GM19043 (cell line): Measurements from ENCODE around the gene PSMC6.
"Not testable (repeated sequence)": the region's sequence is repeated elsewhere in the genome, so short reads cannot be mapped to it uniquely, and the experiment has no call there.

Experiments
- ATAC-seq: cut with Tn5 transposase; IDR thresholded peaks from one replicate; pipeline ENCODE4 v1.9.1; 2021; ENCODE audit warnings: low read depth; ENCODE audit not compliant: unreplicated experiment

PSMC6 gene

DNA sequence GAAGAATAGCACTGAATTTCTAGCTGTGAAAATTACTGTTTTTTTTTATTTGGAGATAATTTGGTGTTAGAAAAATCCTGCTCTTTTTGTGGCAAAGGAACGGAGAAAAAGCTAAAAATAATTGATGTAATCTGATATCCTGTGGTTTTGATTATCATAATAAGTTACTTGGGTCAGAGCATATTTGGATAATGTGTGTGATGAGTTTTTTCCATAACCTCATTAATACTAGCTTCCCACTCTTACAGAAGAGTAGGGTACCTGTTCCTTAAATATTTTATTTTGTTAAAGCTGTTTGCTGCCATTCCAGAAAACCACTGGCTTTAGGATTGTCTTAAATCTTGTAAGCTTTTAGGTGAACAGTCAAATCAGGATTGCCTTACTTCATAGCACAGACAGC is 4.7 kb downstream of the PSMC6 start:
- no peak for ATAC-seq

DNA sequence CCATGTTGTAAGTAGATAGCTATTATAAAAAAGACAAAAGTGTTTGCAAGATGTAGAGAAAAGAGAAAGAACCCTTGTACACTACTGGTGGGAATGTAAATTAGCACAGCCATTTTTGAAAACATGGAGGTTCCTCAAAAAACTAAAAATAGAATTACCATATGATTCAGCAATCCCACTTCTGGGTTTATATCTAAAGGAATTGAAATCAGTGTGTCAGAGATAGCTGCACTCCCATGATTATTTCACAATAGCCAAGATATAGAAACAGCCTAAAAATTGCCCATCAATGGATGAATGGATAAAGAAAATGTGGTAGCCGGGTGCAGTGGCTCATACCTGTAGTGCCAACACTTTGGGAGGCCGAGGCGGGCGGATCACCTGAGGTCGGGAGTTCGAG is 9.2 kb downstream of the PSMC6 start:
- no peak for ATAC-seq

DNA sequence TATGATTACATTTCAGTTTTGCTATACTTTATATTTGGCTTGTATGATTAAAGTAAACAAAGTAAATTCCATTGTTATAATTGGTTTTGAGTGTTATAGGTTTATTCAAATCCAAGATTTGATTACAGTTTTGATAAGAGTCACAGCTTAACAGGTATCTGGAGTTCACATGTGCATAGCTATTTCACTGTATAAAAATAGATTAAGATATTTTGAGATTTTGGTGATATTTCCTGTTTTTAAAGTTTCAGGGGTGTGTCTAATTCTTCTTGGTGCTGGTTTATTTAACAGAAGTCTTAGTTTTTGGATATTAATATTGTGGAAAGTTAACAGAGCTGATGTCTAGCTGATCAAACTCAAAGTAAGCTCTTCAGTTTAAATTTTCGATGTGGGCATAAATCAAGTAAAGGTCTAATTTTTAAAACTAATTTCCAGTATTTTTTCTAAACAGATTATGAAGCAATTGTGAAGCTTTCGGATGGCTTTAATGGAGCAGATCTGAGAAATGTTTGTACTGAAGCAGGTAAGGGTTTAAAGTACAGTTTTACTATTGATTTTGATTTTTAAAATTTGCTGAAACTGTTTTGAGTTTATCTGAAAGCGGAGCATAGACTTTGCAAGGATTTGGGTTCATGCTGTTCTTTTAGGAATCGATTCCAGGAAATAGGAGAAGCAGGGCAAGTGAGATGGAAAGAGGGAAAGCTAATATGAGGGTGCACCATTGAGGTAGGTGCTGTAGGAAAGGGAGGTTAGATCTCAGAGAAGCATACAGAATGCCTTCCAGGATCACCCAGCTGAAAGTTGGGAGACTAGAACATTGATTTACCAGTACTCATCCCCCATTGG is 16.7 kb downstream of the PSMC6 start:
- ATAC-seq = no peak

DNA sequence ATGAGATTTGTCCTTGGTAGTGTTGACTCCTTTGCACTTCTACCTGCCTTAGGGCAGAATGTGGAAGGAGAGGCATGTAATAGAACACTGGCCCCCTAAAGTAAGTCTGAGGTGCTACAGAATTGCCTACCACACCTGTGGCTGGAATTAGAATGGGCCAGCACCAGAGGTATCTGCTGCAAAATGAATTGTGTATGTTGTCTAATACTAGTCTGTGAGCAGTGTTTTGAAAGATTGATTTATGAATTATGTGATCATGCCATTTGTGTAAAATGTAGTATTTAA is 17.3 kb downstream of the PSMC6 start:
- no peak for ATAC-seq

DNA sequence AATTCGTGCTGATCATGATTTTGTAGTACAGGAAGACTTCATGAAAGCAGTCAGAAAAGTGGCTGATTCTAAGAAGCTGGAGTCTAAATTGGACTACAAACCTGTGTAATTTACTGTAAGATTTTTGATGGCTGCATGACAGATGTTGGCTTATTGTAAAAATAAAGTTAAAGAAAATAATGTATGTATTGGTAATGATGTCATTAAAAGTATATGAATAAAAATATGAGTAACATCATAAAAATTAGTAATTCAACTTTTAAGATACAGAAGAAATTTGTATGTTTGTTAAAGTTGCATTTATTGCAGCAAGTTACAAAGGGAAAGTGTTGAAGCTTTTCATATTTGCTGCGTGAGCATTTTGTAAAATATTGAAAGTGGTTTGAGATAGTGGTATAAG is 20.5 kb downstream of the PSMC6 start:
- not testable (repeated sequence) for ATAC-seq

DNA sequence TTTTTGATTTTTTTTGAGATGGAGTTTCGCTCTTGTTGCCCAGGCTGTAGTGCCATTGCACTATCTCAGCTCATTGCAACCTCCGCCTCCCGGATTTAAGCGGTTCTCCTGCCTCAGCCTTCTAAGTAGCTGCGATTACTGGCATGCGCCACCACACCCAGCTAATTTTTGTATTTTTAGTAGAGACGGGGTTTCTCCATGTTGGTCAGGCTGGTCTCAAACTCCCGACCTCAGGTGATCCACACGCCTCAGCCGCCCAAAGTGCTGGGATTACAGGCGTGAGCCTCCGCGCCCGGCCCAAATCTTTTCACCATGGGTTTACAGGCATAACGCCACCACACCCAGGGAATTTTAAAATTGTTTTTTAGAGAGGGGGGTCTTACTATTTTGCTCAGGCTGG is 22.0 kb downstream of the PSMC6 start:
- ATAC-seq = not testable (repeated sequence)

DNA sequence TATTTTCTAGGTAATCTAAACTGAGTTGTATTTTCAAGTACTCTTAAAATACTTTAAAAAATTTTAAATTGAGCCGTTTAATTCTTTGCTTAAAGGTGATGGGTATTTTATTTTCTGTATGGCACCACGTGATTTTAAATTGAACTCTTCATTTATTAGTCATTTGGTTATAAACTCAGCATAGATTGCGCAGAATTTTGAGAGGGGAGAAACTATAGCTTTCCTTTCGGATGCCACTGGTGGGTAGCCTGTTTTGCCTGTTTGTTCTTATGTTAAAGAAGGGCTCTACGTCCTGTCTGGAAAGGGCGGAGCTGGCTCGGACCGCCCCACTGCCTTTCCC is 22.6 kb downstream of the PSMC6 start:
- ATAC-seq = no peak

DNA sequence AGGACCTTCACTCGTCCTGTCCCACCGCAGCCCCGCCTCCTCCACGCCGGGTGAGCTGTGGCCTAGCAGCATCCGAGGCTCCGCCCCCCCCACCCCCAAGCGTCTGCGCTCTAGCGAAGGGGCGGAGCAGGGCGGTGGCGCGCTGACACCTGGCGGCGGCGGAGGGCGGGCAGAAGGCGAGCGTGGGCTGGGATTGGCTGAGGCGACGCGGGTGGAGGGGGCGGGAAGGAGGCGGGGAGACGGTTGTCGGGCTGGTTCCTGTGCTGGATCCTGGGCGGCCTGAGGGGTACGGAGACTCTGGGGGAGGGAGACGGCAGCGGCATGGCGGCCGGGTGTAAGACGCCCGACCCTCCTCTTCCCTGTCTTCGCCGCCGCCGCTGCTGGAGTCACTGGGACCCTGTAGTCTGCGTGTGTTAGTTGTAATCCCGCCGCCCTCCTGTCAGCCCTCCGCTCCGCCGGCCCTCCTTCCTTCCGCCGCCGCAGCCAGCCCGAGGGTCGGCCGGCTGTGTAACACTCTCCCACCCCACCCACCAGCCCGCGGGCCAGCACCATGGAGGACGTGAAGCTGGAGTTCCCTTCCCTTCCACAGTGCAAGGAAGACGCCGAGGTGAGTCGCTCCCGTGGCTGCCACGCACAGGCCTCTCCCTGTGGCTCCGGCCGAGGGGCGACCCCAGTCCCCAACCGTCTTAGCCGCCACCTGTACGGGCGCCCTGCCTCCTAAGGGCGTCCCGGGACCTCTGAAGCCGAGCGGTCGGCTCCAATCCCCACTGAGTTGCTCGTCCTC is 23.1 kb downstream of the PSMC6 start, which contains the start of gene STYX:
TSS of gene STYX (plus strand) at position 242 of the 784 bp plus-strand sequence. CDS start at position 551, 309 bp downstream.
- peak; percentile 93 for ATAC-seq

DNA sequence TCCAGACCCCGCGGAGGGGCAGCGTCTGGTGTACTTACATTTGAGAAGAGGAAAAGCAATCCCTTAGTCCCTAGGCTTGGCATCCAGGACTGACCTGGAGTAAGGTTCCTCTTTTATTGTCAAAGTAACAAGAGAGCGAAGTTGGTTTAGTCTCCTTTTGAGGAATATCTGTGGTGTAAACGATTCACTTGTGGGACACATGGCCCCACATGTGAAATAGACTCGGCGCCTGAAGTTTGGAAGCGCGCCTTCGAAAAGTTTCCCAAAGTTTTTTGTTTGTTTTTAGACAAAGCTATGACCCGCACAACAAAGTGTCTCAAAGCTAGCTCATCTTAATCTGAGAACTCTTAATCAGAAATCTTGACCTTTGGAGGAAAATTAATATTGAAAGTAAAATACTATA is 23.7 kb downstream of the PSMC6 start:
- ATAC-seq = no peak

DNA sequence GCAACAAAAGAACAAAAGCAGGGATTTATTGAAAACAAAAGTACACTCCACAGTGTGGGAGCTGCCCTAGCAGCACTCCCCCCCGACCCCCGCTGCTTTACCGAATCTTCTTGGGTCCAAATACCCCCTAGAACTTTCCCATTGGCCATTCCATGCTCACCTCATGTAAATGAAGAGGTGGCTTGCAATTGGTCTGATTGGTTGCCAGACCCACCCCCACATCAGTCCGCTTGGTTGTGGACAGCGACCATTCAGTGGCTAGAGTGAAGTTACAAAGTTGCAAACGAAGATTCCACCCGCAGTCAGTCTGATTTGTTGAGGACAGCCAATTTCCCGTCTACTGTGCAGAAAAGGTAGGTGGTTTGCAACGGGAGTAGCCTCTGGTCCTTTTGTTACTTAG is 26.8 kb downstream of the PSMC6 start:
- no peak for ATAC-seq

DNA sequence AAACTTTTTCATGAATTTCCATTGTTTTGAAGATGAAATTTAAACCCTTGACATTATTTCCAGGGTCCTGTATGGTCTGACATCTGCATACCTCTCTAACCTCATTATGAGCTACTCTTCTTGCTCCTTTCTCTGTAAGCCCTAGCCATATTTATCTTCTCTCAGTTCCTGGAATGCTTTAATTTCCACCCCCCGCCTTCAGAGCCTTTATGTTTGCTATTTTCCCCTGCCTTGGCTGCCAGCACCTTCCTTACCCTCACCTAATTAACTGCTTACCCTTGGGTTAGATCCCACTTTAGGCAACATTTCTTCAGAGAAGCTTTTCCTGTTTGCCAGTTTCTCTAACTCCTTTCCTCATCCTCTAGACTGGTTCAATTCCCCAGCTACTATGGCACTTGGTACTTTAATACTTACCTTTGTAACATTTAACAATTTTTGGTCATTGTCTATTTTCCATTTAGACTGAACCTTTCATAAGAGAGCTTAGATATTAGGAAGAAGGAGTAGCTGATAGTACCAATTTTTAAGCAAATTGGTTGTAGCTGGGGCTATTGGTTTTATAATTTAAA is 29.0 kb downstream of the PSMC6 start:
- ATAC-seq = no peak

DNA sequence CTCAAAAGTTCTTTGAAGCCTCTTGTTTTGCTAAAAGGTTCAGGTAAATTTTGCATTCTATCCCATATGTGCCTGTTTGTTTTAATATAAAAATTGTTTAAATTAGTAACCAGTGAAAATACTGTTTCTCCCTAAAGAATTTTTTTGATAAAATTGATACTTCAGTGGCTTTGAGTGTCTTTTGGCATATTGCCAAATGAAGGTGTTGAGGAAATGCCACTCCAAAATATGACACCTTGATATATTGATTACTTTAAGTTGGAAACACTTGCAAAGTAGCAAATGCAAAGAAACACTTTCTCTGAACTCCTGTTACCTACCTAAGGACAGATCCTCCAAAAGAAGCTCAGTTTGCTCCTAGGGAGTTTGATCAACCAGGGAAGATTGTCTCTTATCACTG is 31.4 kb downstream of the PSMC6 start:
- ATAC-seq = no peak

DNA sequence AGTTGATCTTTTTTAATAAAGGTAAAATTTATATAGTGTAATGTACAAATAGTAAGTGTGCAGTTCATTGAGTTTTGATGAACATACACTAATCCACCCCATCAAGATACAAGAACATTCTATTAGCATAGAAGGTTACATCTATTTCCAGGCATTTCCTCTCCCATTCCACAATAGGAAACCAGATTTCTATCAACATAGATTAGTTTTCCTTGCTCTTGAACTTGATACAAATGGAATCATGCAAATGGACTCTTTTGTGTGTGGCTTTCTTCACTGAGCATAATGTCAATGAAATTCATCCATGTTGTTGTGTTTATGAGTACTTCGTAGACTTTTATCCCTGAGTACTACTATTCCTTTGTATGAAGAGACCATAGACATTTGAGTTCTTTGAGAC is 33.8 kb downstream of the PSMC6 start:
- ATAC-seq = no peak

DNA sequence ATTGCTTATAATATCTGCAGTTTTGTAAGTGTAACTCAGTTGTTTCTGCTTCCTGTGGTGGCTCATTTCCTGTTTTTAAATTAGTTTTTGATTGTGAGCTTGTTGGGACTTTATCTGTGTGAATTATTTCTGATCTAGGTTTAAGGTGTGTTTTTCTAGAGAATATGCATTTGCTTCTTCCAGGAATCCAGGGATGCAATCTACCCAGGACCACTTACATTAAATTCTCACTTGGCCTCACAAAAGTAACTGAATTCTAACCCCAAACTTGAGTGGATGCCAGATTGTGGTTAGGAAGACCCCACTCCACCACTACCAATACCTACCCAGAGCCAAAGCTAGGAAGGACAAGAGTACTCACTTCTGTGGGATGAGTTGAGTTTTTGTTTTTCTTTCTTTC is 34.9 kb downstream of the PSMC6 start:
- ATAC-seq = peak; percentile 27

DNA sequence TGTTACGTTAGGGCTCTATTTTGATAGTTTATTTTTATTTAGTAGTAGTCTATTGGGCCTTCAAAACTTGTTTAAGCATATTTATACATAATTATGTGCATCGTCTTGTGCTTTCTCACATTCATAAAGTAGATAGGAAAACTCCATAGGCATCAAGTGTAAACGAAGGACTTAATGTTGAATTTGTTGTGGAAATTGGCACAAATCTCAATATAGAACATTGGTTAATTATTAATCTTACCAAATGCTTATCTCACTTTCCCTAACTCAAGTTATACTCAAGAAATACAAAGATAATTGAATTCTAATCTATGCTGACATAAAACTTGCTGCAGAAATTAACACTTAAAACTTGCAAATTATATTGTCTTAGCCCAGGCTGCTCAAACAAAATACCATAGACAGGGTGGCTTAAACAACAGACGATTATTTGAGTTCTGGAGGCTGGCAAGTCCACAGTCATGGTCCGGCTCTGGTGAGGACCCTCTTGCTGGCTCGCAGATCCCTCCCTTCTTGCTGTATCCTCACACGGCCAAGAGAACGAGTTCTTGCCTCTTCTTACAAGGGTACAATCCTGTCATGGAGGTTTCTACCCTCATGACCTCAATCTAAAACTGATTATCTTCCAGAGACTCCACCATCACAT is 41.8 kb downstream of the PSMC6 start:
- ATAC-seq = no peak

DNA sequence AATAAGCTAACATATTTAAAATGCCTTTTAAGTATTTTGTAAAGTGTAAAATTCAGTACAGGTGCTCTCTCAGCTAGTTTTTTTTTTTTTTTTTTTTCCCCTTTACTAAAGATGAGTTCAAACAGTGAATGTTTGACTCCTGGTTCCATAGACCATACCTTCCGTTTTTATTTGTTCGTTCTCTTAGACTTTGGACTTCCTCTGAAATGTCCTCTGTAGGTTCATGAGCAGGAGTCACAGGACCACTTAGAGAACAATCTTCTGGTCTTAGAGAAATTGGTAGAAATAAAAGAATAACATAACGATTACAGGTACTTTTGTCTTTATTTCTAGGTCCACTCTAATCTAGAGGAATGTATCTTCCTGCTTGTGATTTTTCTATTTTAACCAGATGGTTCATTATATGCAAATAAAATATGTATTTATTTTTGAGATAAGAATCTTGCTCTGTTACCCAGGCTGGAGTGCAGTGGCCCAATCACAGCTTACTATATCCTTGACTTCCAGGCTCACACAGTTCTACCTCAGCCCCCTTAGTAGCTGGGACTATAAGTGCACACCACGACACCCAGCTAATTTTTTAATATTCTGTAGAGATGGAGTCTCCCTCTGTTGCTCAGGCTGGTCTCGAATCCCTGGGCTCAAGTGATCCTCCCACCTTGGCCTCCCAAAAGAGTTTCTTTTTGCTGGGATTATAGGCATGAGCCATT is 48.8 kb downstream of the PSMC6 start:
- ATAC-seq = no peak

DNA sequence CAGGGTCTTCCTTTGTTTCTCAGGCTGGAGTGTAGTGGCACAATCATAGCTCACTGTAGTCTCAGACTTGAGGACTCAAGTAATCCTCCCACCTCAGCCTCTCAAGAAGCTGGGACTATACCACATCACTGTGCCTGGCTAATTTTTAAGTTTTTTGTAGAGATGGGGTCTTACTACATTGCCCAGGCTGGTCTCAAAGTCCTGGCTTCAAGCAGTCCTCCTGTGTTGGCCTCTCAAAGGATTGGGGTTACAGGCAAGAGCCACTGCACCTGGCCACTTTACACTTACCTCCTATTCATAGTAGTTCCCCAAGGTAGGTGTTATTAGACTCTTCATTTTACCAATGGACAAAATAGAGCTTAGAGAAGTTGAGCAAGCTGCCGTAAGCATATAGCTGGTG is 52.1 kb downstream of the PSMC6 start:
- no peak for ATAC-seq

DNA sequence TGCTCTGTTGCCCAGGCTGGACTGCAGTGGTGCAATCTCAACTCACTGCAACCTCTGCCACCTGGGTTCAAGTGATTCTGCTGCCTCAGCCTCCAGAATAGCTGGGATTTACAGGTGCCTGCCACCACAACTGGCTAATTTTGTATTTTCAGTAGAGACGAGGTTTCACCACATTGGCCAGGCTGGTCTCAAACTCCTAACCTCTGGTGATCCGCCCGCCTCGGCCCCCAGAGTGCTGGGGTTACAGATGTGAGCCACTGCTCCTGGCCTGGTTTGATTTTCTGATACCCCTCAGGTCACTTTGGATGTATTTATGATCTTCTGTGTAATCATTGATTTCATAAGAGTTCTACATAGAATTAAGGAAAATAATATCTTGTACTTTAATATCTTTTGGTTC is 55.9 kb downstream of the PSMC6 start:
- ATAC-seq = not testable (repeated sequence)

DNA sequence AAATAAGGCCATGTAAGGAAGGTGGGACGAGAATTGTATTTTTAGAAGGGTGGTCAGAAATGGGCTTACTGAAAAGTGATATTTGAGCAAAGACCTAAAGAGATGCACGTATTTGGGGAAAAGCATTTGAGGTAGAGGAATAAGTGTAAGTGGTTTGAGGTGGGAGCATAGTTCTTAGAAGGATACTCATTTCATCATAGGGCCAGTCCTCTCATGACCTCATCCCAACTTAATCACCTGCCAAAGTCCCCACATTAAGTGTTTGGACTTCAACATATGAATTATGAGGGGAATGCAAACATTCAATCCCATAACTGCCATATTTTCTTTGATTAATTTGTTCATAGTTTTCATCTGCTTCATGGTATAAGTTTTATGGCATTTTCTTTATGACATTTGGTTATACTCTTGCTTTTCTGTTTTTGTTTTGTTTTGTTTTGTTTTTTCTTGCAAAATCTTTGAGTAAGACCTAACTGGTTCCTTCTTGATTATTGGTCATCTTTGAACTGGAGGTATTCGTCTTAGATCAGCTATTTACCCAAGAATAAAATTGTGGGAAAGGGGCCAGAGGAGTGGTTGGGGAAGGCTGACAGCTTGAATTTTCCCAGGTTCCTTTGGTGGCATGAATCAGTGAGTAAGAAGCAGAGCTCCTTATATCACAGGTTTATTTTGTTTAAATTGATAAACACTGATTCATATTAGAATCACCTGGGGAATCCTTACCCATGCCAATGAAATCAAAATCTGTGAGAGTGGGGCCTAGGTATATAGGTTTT is 60.2 kb downstream of the PSMC6 start:
- no peak for ATAC-seq

DNA sequence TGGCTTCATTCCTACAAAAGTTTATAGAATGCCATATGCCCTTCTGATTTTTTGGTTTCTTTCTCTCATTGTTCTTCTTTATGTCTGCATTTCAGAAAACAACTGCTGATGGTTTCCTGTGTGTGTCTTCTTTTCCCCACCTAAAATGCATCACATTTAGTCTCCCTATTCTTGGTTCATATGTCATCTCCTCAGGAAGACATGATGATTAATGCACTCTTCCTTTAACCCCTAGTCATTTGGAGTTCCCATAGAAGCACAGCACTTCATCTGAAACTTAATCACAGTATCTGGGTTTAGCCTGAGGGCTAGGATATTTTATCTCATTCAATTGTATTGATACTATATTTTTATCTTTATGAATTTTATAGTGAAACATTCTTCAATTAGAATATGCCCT is 62.9 kb downstream of the PSMC6 start:
- ATAC-seq = no peak
